Gastroesophageal sphincter (tissue), 4 donors: ENCODE data around the gene GRID2. TPM values are rescaled to one million over a fixed set of nuclear protein-coding genes. Genes with fewer than 3 reads are reported as not detected.

Source experiments
- ATAC-seq: fragments of 150-250 bp; one replicate; pipeline ENCODE4 v1.9.1; 2016; ENCODE audit warnings: mild to moderate bottlenecking, moderate library complexity
- H3K27ac ChIP-seq, 4 donors: fragments of 200-600 bp; sonication (generic) in 3 of 4; 1 replicate in 3 of 4; 2 replicates in 1 of 4; pipeline ENCODE4 v1.5.1; 2016 to 2019
- H3K27me3 ChIP-seq: fragments of 200-600 bp; sonication (generic); one replicate; pipeline ENCODE4 v1.5.1; 2019
- H3K36me3 ChIP-seq, 2 donors: fragments of 200-600 bp; sonication (generic); one replicate each; pipeline ENCODE4 v1.5.1; 2019; ENCODE audit warnings: control low read depth in 1 of 2
- H3K4me1 ChIP-seq, 3 donors: fragments of 200-600 bp; sonication (generic); 1 replicate in 2 of 3; 2 replicates in 1 of 3; pipeline ENCODE4 v1.5.1; 2016 to 2019; ENCODE audit warnings: control low read depth in 2 of 3
- H3K4me3 ChIP-seq, 2 donors: fragments of 200-600 bp; sonication (generic); one replicate each; pipeline ENCODE4 v1.5.1; 2019; ENCODE audit warnings: mild to moderate bottlenecking in 1 of 2, moderate library complexity in 1 of 2
- H3K9me3 ChIP-seq, 3 donors: fragments of 200-600 bp; sonication (generic); one replicate each; pipeline ENCODE4 v1.5.1; 2017 to 2019; ENCODE audit warnings: control low read depth in 2 of 3
- CTCF ChIP-seq, 4 experiments: fragments of 200-600 bp in 2 of 4; fragments of 450-650 bp in 2 of 4; sonication (generic) in 1 of 4; IDR thresholded peaks; one replicate each; pipeline ENCODE4 v1.5.1; 2017 to 2019; ENCODE audit warnings: antibody characterized with exemption in 4 of 4, mild to moderate bottlenecking in 2 of 4, moderate library complexity in 2 of 4
- EP300 ChIP-seq: sonication (generic); formaldehyde crosslinking; IDR thresholded peaks from one replicate; pipeline ENCODE4 v1.6.1; 2017; ENCODE audit warnings: antibody characterized with exemption, mild to moderate bottlenecking
- POLR2A ChIP-seq, 2 donors: fragments of 450-650 bp; IDR thresholded peaks; one replicate each; pipeline ENCODE4 v1.6.1; 2017; ENCODE audit warnings: antibody characterized with exemption in 2 of 2, mild to moderate bottlenecking in 2 of 2, moderate library complexity in 1 of 2
- POLR2AphosphoS5 ChIP-seq: sonication (generic); formaldehyde crosslinking; IDR thresholded peaks from one replicate; pipeline ENCODE4 v1.6.1; 2017; ENCODE audit warnings: antibody characterized with exemption
- WGBS, 2 donors: methylation state at CpG; one replicate each; pipeline ENCODE4 v1.1.5; 2018; ENCODE audit warnings: low coverage in 1 of 2; 5-methylcytosine and 5-hydroxymethylcytosine counted together
- total RNA-seq, 4 donors: library from RNA; depleted of rRNA; stranded (reverse); fragments of >200 nt; gene quantifications; one replicate each; pipeline ENCODE4 v1.1.0, GENCODE V29; 2016

Gene GRID2
- total RNA-seq, 4 donors from 2014 or later, result 0.81 TPM; not detected in 3

- peaks cover 0 to 14% (median 0%) of the 10 kb centered on the region in 3 donors for H3K4me1 ChIP-seq
- TF ChIP-seq EP300, result no peak
- TF ChIP-seq POLR2A (IDR thresholded peaks at IDR 0.05), result no peak
- TF ChIP-seq POLR2AphosphoS5, result no peak
- TF ChIP-seq CTCF (IDR thresholded peaks at IDR 0.05), result no peak
- ATAC-seq, result no peak
- no peaks in the 10 kb centered on the region for H3K36me3 ChIP-seq
- H3K4me3 ChIP-seq, result no peak overlapping the region
- 100% methylated on average over 1 of the region's 2 CpGs; no CpG with 5 or more reads in 1 of the 2 donors for WGBS, 2 donors
- no peaks in the 10 kb centered on the region for H3K27me3 ChIP-seq
- no peak overlapping the region for H3K27ac ChIP-seq
- H3K9me3 ChIP-seq, result no peaks in the 10 kb centered on the region
Measured at GRCh38 chr4:92333016-92333415, 29.2 kb downstream of the GRID2 start.

GRCh38 chr4:92334716-92335350, 31.1 kb downstream of the GRID2 start:
- WGBS, 2 donors, result 0% methylated on average over 1 of the region's 1 CpG
- Histone ChIP-seq H3K4me3 (no peak overlapping the region), H3K27ac (no peak overlapping the region), H3K36me3 (no peaks in the 10 kb centered on the region), H3K27me3 (no peaks in the 10 kb centered on the region), H3K9me3 (no peaks in the 10 kb centered on the region), H3K4me1 (peaks cover 0 to 14% (median 0%) of the 10 kb centered on the region in 3 donors)
- TF ChIP-seq EP300 (no peak), POLR2A (IDR thresholded peaks at IDR 0.05) (no peak), CTCF (IDR thresholded peaks at IDR 0.05) (no peak), POLR2AphosphoS5 (no peak)
- no peak for ATAC-seq

GRCh38 chr4:92339676-92340075, 35.9 kb downstream of the GRID2 start:
- H3K27me3 ChIP-seq, result no peaks in the 10 kb centered on the region
- H3K4me3 ChIP-seq, result no peak overlapping the region
- ATAC-seq, result no peak
- H3K9me3 ChIP-seq, result no peaks in the 10 kb centered on the region
- no peak overlapping the region for H3K27ac ChIP-seq
- peaks cover 0 to 6% (median 0%) of the 10 kb centered on the region in 3 donors for H3K4me1 ChIP-seq
- 29 to 59% methylated on average over 4 of the region's 4 CpGs for WGBS, 2 donors
- no peaks in the 10 kb centered on the region for H3K36me3 ChIP-seq
- TF ChIP-seq POLR2A (IDR thresholded peaks at IDR 0.05) (no peak), CTCF (IDR thresholded peaks at IDR 0.05) (no peak), EP300 (no peak)

- Histone ChIP-seq H3K9me3 (no peaks in the 10 kb centered on the region), H3K4me1 (no peaks in the 10 kb centered on the region), H3K27me3 (no peaks in the 10 kb centered on the region), H3K27ac (no peak overlapping the region), H3K36me3 (no peaks in the 10 kb centered on the region), H3K4me3 (no peak overlapping the region)
- 83 to 88% methylated on average over 1 to 2 of the region's 3 CpGs for WGBS, 2 donors
- ATAC-seq, result no peak
- no peak for TF ChIP-seq CTCF (IDR thresholded peaks at IDR 0.05)
- no peak for TF ChIP-seq POLR2A (IDR thresholded peaks at IDR 0.05)
Measured at GRCh38 chr4:92344216-92344615, 40.5 kb downstream of the GRID2 start.

- Histone ChIP-seq H3K4me3 (no peak overlapping the region), H3K36me3 (no peaks in the 10 kb centered on the region), H3K27me3 (no peaks in the 10 kb centered on the region), H3K9me3 (no peaks in the 10 kb centered on the region), H3K27ac (no peak overlapping the region), H3K4me1 (no peaks in the 10 kb centered on the region)
- 85 to 100% methylated on average over 1 to 3 of the region's 3 CpGs for WGBS, 2 donors
- TF ChIP-seq POLR2AphosphoS5 (no peak), CTCF (IDR thresholded peaks at IDR 0.05) (no peak), EP300 (no peak), POLR2A (IDR thresholded peaks at IDR 0.05) (no peak)
- no peak for ATAC-seq
Measured at GRCh38 chr4:92346289-92346688, 42.5 kb downstream of the GRID2 start.
